C4-2B (cell line): Measurements from ENCODE around the gene NMRK1.

Experiments used
- ZFX ChIP-seq: fragments of 450-650 bp; IDR thresholded peaks from 2 replicates; pipeline ENCODE4 v1.6.1; 2017
- TF ChIP-seq, protein P1 (sequence below): fragments of 450-650 bp; conservative IDR thresholded peaks from 2 replicates; pipeline ENCODE4 v1.5.1; 2017; ENCODE audit warnings: mild to moderate bottlenecking

DNA sequence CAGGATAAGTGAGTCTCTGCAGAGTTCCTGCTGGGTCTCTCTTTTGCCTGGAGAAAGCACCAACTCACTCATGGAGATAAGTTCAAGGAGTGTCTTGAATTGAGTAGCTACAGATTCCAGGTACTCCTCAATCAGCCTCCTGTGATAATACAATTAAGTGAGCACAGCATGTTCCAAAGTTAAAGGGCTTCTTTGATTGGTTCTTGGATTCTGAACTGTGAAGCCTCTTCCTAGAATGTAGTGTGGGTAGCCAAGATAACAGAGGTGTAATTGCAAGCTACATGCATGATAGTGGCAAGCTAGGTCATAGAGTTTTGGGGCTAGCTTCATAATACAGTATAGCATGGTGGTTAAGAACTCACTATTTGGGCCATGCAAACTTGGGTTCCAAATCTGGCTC lies 36.7 kb downstream of the NMRK1 start:
- TF ChIP-seq, protein P1, sequence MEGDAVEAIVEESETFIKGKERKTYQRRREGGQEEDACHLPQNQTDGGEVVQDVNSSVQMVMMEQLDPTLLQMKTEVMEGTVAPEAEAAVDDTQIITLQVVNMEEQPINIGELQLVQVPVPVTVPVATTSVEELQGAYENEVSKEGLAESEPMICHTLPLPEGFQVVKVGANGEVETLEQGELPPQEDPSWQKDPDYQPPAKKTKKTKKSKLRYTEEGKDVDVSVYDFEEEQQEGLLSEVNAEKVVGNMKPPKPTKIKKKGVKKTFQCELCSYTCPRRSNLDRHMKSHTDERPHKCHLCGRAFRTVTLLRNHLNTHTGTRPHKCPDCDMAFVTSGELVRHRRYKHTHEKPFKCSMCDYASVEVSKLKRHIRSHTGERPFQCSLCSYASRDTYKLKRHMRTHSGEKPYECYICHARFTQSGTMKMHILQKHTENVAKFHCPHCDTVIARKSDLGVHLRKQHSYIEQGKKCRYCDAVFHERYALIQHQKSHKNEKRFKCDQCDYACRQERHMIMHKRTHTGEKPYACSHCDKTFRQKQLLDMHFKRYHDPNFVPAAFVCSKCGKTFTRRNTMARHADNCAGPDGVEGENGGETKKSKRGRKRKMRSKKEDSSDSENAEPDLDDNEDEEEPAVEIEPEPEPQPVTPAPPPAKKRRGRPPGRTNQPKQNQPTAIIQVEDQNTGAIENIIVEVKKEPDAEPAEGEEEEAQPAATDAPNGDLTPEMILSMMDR, result no peak
- no peak for TF ChIP-seq ZFX
